ENCODE data around the gene ANKRD52.
A peak's percentile ranks its signal among the peaks of the same experiment; 100 is the strongest.
"Not testable (repeated sequence)": the region's sequence is repeated elsewhere in the genome, so short reads cannot be mapped to it uniquely, and the experiment has no call there.

The ANKRD52 gene

DNA sequence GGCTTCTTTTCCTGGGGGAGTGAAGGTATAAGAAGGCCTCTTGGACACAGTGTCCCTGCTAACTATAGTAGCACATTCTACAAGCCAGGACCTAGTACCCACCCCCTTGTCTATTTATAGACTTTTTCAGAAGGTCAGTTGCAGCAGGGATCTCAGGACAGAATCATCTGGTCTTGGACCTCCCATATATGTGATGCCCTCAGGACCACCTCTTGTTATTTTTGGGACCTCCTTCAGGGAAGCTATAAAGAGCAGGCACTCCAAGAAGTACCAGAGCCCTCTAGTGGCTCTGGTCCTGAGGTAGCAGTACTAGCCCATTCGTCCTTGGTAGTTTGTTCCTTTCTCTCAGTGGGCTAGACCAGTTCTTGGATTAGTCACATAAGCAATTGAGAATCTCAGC is 12.8 kb upstream of the ANKRD52 start:
- Histone ChIP-seq H2AFZ (ENCODE audit: low read length, unreplicated experiment) (no peak overlapping the region), H3K27ac (ENCODE audit: low read depth, low read length) (no peak overlapping the region), H3K4me1 (ENCODE audit: control insufficient read depth, insufficient read depth, low read length, unreplicated experiment) (no peaks in the 10 kb centered on the region), H3K36me3 (ENCODE audit: insufficient read depth, low read length) (peaks cover 17% of the 10 kb centered on the region; the same call in 1 of the 2 replicates), H3K79me2 (ENCODE audit: control insufficient read depth, insufficient read depth, low read length, unreplicated experiment) (no peaks in the 10 kb centered on the region), H3K27me3 (ENCODE audit: insufficient read depth, low read length) (no peaks in the 10 kb centered on the region), H3K4me3 (ENCODE audit: low read depth, low read length) (no peak overlapping the region)

GRCh38 chr12:56267443-56268071 is 9.4 kb upstream of the ANKRD52 start:
- Histone ChIP-seq H3K27ac (ENCODE audit: low read depth, low read length) (no peak overlapping the region), H3K4me3 (ENCODE audit: low read depth, low read length) (peak overlapping the region; percentile 88), H3K27me3 (ENCODE audit: insufficient read depth, low read length) (no peaks in the 10 kb centered on the region), H3K4me1 (ENCODE audit: control insufficient read depth, insufficient read depth, low read length, unreplicated experiment) (no peaks in the 10 kb centered on the region), H3K79me2 (ENCODE audit: control insufficient read depth, insufficient read depth, low read length, unreplicated experiment) (no peaks in the 10 kb centered on the region), H2AFZ (ENCODE audit: low read length, unreplicated experiment) (peak overlapping the region; percentile 65), H3K36me3 (ENCODE audit: insufficient read depth, low read length) (peaks cover 4% of the 10 kb centered on the region; the same call in 1 of the 2 replicates)

- H3K36me3 ChIP-seq (ENCODE audit: insufficient read depth, low read length) = peaks cover 4% of the 10 kb centered on the region; the same call in 1 of the 2 replicates
- H3K4me3 ChIP-seq (ENCODE audit: low read depth, low read length) = peak within 1 kb of the TSS; percentile 88
- peaks cover 3% of the 10 kb centered on the region for H3K4me1 ChIP-seq (ENCODE audit: control insufficient read depth, insufficient read depth, low read length, unreplicated experiment)
- peak within 1 kb of the TSS; percentile 76 for H3K27ac ChIP-seq (ENCODE audit: low read depth, low read length)
- peak within 1 kb of the TSS; percentile 87 for H2AFZ ChIP-seq (ENCODE audit: low read length, unreplicated experiment)
- H3K79me2 ChIP-seq (ENCODE audit: control insufficient read depth, insufficient read depth, low read length, unreplicated experiment) = no peaks in the 10 kb centered on the region
- H3K27me3 ChIP-seq (ENCODE audit: insufficient read depth, low read length) = no peaks in the 10 kb centered on the region
Measured at GRCh38 chr12:56266693-56267442, 8.7 kb upstream of the ANKRD52 start, which contains the start of gene COQ10A. Gene COQ10A (plus strand): TSS chr12:56266942. CDS start chr12:56267119, 177 bp downstream.

- not testable (repeated sequence) for H3K27me3 ChIP-seq (ENCODE audit: insufficient read depth, low read length); H3K36me3 ChIP-seq (ENCODE audit: insufficient read depth, low read length); H3K79me2 ChIP-seq (ENCODE audit: control insufficient read depth, insufficient read depth, low read length, unreplicated experiment)
- H3K4me3 ChIP-seq (ENCODE audit: low read depth, low read length) = peak overlapping the region; percentile 88
- peak overlapping the region; percentile 87 for H2AFZ ChIP-seq (ENCODE audit: low read length, unreplicated experiment)
- H3K4me1 ChIP-seq (ENCODE audit: control insufficient read depth, insufficient read depth, low read length, unreplicated experiment) = peaks cover 10% of the 10 kb centered on the region
- H3K27ac ChIP-seq (ENCODE audit: low read depth, low read length) = peak overlapping the region; percentile 76; the same call in 1 of the 2 replicates
Measured at GRCh38 chr12:56266068-56266692, 8.0 kb upstream of the ANKRD52 start.

DNA sequence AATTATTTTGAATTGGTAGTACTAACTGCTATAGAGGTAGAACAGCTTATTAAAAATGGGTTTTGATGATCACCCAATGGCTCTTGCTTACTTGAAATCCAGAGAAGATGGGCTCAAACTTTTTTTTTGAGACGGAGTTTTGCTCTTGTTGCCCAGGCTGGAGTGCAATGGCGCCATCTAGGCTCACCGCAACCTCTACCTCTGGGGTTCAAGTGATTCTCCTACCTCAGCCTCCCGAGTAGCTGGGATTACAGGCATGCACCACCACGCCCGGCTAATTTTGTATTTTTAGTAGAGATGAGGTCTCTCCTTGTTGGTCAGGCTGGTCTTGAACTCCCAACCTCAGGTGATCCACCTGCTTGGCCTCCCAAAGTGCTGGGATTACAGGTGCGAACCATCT is 4.8 kb upstream of the ANKRD52 start:
- H3K27me3 ChIP-seq (ENCODE audit: insufficient read depth, low read length); H3K79me2 ChIP-seq (ENCODE audit: control insufficient read depth, insufficient read depth, low read length, unreplicated experiment); H3K36me3 ChIP-seq (ENCODE audit: insufficient read depth, low read length); H3K27ac ChIP-seq (ENCODE audit: low read depth, low read length); H3K4me3 ChIP-seq (ENCODE audit: low read depth, low read length); H2AFZ ChIP-seq (ENCODE audit: low read length, unreplicated experiment): not testable (repeated sequence)
- peaks cover 18% of the 10 kb centered on the region for H3K4me1 ChIP-seq (ENCODE audit: control insufficient read depth, insufficient read depth, low read length, unreplicated experiment)

DNA sequence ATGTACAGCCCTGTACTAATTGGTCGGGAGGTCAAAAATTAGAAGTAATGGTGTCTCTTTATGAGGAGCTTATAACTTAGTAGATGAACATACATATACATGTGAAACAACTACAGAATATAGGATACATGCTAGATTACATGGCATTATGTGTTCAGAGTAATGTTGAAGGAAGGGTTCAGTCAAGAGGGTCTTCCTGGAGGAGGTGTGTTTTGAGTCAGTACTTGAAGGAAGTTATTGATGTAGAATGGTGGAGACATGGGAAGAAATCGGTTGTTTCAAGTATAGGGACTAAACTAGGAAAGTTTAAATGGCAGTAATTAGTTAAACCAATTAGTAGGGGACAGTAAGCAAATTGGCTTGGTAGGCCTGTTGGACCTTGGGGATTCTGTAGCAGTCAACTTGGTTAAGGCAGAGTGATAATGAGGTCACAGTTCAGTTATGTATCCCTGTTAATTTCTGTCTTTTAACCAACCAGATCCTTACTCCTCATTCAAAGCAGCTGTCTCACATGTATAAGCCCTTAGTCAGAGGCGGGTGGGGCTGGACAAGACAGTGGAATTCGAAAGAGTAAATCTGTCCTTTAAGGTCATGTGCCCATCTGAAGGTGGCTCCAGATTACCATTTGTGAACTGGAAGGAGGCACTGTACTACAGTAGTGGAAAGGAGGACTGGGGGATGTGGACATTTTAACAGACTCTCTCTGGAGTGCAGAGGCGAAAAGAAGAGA is 3.5 kb upstream of the ANKRD52 start:
- Histone ChIP-seq H3K27ac (ENCODE audit: low read depth, low read length) (peak overlapping the region; percentile 70), H2AFZ (ENCODE audit: low read length, unreplicated experiment) (peak overlapping the region; percentile 6), H3K4me1 (ENCODE audit: control insufficient read depth, insufficient read depth, low read length, unreplicated experiment) (peaks cover 23% of the 10 kb centered on the region), H3K79me2 (ENCODE audit: control insufficient read depth, insufficient read depth, low read length, unreplicated experiment) (peaks cover 15% of the 10 kb centered on the region), H3K27me3 (ENCODE audit: insufficient read depth, low read length) (no peaks in the 10 kb centered on the region), H3K36me3 (ENCODE audit: insufficient read depth, low read length) (no peaks in the 10 kb centered on the region), H3K4me3 (ENCODE audit: low read depth, low read length) (no peak overlapping the region)

DNA sequence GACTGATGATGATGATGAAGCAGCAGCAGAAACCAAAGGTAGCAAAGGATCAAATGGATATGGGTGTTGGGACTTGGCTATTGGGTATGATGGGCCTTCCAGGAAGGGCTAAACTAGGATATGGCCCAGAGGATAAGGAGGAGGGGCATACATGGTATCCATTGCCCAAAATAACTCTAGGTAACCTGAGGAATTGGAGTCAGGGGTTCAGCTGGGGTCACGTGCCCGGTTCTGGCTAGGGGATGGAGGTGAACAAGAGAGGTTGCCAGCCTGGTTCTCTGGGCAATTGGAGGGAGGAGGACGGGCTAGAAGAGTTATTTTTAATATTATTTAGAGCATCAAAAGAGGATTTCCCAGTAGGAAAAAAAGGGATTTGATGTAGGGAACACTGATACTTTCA is 2.7 kb upstream of the ANKRD52 start:
- H3K27ac ChIP-seq (ENCODE audit: low read depth, low read length) = peak overlapping the region; percentile 70; the same call in 1 of the 2 replicates
- H3K27me3 ChIP-seq (ENCODE audit: insufficient read depth, low read length) = no peaks in the 10 kb centered on the region
- H2AFZ ChIP-seq (ENCODE audit: low read length, unreplicated experiment) = no peak overlapping the region
- H3K4me1 ChIP-seq (ENCODE audit: control insufficient read depth, insufficient read depth, low read length, unreplicated experiment) = peaks cover 30% of the 10 kb centered on the region
- H3K4me3 ChIP-seq (ENCODE audit: low read depth, low read length) = no peak overlapping the region
- peaks cover 21% of the 10 kb centered on the region for H3K79me2 ChIP-seq (ENCODE audit: control insufficient read depth, insufficient read depth, low read length, unreplicated experiment)
- H3K36me3 ChIP-seq (ENCODE audit: insufficient read depth, low read length) = no peaks in the 10 kb centered on the region

DNA sequence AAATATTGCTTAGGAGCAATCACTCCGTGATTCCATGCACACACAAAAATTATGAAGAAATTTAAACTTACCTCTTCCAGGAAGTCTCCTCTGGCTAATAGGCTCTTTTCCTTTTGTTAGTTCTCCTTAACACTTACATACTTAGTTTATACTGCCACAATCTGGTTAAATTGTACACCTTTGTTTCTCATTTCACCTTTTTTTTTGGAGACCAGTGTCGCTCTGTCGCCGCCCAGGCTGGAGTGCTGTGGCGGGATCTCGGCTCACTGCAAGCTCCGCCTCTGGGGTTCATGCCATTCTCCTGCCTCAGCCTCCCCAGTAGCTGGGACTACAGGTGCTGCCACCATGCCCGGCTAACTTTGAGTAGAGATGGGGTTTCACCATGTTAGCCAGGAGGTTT is 2.2 kb upstream of the ANKRD52 start:
- H3K79me2 ChIP-seq (ENCODE audit: control insufficient read depth, insufficient read depth, low read length, unreplicated experiment) = peaks cover 27% of the 10 kb centered on the region
- peaks cover 35% of the 10 kb centered on the region for H3K4me1 ChIP-seq (ENCODE audit: control insufficient read depth, insufficient read depth, low read length, unreplicated experiment)
- H3K27ac ChIP-seq (ENCODE audit: low read depth, low read length) = no peak overlapping the region
- no peak overlapping the region for H2AFZ ChIP-seq (ENCODE audit: low read length, unreplicated experiment)
- H3K27me3 ChIP-seq (ENCODE audit: insufficient read depth, low read length) = no peaks in the 10 kb centered on the region
- no peak overlapping the region for H3K4me3 ChIP-seq (ENCODE audit: low read depth, low read length)
- peaks cover 3% of the 10 kb centered on the region; the same call in 1 of the 2 replicates for H3K36me3 ChIP-seq (ENCODE audit: insufficient read depth, low read length)

DNA sequence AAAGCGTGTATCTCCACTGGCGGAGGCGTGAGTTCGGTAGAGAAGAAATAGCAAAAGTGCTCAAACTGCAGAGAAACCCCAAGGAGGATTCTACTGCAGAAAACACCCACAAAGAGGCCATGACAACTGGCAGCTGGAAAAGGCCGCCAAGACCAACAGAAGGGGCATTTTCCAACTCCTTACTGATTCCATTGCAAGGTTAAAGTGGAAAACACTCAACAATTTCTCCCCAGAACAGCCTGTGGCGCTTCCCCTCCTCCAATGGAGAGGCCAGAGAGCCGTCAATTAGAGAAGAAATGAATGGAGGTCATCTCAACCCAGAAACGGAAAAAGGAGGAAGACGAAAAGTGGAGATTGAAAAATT is 618 bp upstream of the ANKRD52 start:
- Histone ChIP-seq H3K36me3 (ENCODE audit: insufficient read depth, low read length) (peaks cover 15% of the 10 kb centered on the region), H3K79me2 (ENCODE audit: control insufficient read depth, insufficient read depth, low read length, unreplicated experiment) (peaks cover 38% of the 10 kb centered on the region), H3K4me3 (ENCODE audit: low read depth, low read length) (peak overlapping the region; percentile 90), H3K27ac (ENCODE audit: low read depth, low read length) (peak overlapping the region; percentile 13), H3K4me1 (ENCODE audit: control insufficient read depth, insufficient read depth, low read length, unreplicated experiment) (peaks cover 36% of the 10 kb centered on the region), H2AFZ (ENCODE audit: low read length, unreplicated experiment) (peak overlapping the region; percentile 78), H3K27me3 (ENCODE audit: insufficient read depth, low read length) (no peaks in the 10 kb centered on the region)

GRCh38 chr12:56257491-56258067 is 605 bp downstream of the ANKRD52 start:
- Histone ChIP-seq H2AFZ (ENCODE audit: low read length, unreplicated experiment) (peak overlapping the region; percentile 78), H3K79me2 (ENCODE audit: control insufficient read depth, insufficient read depth, low read length, unreplicated experiment) (peaks cover 50% of the 10 kb centered on the region), H3K4me1 (ENCODE audit: control insufficient read depth, insufficient read depth, low read length, unreplicated experiment) (peaks cover 36% of the 10 kb centered on the region), H3K36me3 (ENCODE audit: insufficient read depth, low read length) (peaks cover 26% of the 10 kb centered on the region), H3K4me3 (ENCODE audit: low read depth, low read length) (peak overlapping the region; percentile 90), H3K27me3 (ENCODE audit: insufficient read depth, low read length) (no peaks in the 10 kb centered on the region), H3K27ac (ENCODE audit: low read depth, low read length) (peak overlapping the region; percentile 40)

Data from ACC112 (cell line).